Measurements from ENCODE around the gene EMD. TPM values are rescaled to one million over a fixed set of nuclear protein-coding genes. Genes with fewer than 3 reads are reported as not detected.
A peak's percentile ranks its signal among the peaks of the same experiment; 100 is the strongest.

Gene EMD
- total and polyA plus RNA-seq, 2 of the 13 experiments (the other 11 are each of a cell fraction or from before 2014, with no cell fraction given): 14.5 to 14.9 TPM

- TF ChIP-seq ZNF24 (IDR thresholded peaks at IDR 0.05): no peak
- TF ChIP-seq ZNF205 (CRISPR knock-in tag; IDR thresholded peaks at IDR 0.05): 0 out of 2 replicates have a peak, but pooled peaks have one; percentile 4
- TF ChIP-seq ZNF33B (CRISPR knock-in tag; IDR thresholded peaks at IDR 0.05): no peak
- TF ChIP-seq PRPF4 (IDR thresholded peaks at IDR 0.05; ENCODE audit: low read depth, low read length, poor library complexity, severe bottlenecking): no peak
- TF ChIP-seq DMAP1 (CRISPR knock-in tag; IDR thresholded peaks at IDR 0.05): no peak; the same call in none of the 2 replicates
- TF ChIP-seq PHF21A (CRISPR knock-in tag; IDR thresholded peaks at IDR 0.05): no peak
- no peak for TF ChIP-seq CEBPB (IDR thresholded peaks at IDR 0.05; ENCODE audit: borderline replicate concordance, low read depth, low read length)
- TF ChIP-seq LRRFIP1 (CRISPR knock-in tag; conservative IDR thresholded peaks at IDR 0.05): no peak
- TF ChIP-seq MTERF4 (CRISPR knock-in tag; IDR thresholded peaks at IDR 0.05): no peak
- 0 out of 2 replicates have a peak, but pooled peaks have one; percentile 5 for TF ChIP-seq HOXA9 (CRISPR knock-in tag; IDR thresholded peaks at IDR 0.05; ENCODE audit: borderline replicate concordance)
- TF ChIP-seq ZC3H13 (CRISPR knock-in tag; IDR thresholded peaks at IDR 0.05): no peak
- TF ChIP-seq FIP1L1 (IDR thresholded peaks at IDR 0.05; ENCODE audit: borderline replicate concordance, insufficient read depth, low read depth, low read length): no peak
- no peak for TF ChIP-seq SOX13 (IDR thresholded peaks at IDR 0.05)
- peak in 1 of 2 experiments; percentile 16; a peak in 1 of 4 replicates for TF ChIP-seq SOX13 (CRISPR knock-in tag; conservative IDR thresholded peaks at IDR 0.05 in 1 of 2, IDR thresholded peaks at IDR 0.05 in 1 of 2)
- TF ChIP-seq NCOA1 (CRISPR knock-in tag; IDR thresholded peaks at IDR 0.05): no peak
- no peak for TF ChIP-seq ETS1 (CRISPR knock-in tag; IDR thresholded peaks at IDR 0.05)
- TF ChIP-seq NFE2 (CRISPR knock-in tag; IDR thresholded peaks at IDR 0.05): no peak
- TF ChIP-seq ZNF441 (CRISPR knock-in tag; IDR thresholded peaks at IDR 0.05; ENCODE audit: borderline replicate concordance): no peak
- 0 out of 2 replicates have a peak, but pooled peaks have one; percentile 8 for TF ChIP-seq ZNF800 (CRISPR knock-in tag; IDR thresholded peaks at IDR 0.05)
- TF ChIP-seq DNMT1 (CRISPR knock-in tag; IDR thresholded peaks at IDR 0.05): no peak
- TF ChIP-seq ZNF501 (CRISPR knock-in tag; IDR thresholded peaks at IDR 0.05): 0 out of 2 replicates have a peak, but pooled peaks have one; percentile 19
Observed at GRCh38 chrX:154398668-154399526, 19.8 kb downstream of the EMD start (continued).
